ENCODE results near the gene SH3PXD2B. TPM values are rescaled to one million over a fixed set of nuclear protein-coding genes. Genes with fewer than 3 reads are reported as not detected.

Gene SH3PXD2B
- total RNA-seq (2014; rRNA removed; shearing (Covaris generic)), result 19.8 and 20.7 TPM in 2 replicates
- polyA plus RNA-seq (2016; fragmentation: Nextera tagmentation; extraction: Ambion mirVana), result 15.2 and 15.5 TPM in 2 replicates

DNA sequence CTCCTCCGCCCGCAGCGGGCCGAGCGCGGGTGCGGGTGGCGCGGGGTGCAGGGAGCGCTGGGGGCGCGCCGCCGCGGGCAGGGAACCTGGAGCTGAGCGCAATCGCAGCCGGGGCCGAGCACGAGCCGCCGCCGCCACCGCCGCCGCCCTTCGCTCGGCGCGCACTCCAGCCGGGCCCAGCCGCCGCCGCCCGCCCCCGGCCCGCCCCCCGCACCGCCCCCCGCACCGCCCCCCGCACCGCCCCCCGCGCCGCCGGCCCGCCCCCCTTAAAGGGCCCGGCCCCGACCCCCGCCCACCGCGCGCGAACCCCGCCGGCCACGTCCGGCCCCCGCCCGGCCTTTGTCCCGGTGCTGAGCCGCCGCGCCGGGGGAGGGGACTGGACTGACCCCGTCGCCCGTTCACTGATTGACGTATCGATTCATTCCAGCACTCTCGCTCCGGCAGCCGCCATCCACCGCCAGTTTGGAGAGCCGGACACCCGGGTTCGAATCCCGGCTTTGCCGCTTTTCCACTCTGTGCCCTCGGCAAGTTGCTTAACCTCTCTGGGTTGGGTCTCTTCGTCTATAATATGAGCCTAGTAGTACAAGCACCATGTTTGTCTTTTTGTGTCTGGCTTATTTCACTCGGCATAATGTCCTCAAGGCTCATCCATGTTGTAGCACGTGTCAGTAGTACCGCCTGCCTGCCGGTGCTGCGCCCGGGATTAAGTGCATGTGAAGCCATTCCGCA, at the start of gene SH3PXD2B:
Gene SH3PXD2B, minus strand, starts transcription at position 168 of the 729 bp plus-strand sequence. CDS start 173 bp downstream, outside the sequence.
- Histone ChIP-seq H3K27me3 (replicated peaks; ENCODE audit: insufficient read depth) (no peaks in the 10 kb centered on the region), H3K9ac (peak within 1 kb of the TSS; percentile 99)

DNA sequence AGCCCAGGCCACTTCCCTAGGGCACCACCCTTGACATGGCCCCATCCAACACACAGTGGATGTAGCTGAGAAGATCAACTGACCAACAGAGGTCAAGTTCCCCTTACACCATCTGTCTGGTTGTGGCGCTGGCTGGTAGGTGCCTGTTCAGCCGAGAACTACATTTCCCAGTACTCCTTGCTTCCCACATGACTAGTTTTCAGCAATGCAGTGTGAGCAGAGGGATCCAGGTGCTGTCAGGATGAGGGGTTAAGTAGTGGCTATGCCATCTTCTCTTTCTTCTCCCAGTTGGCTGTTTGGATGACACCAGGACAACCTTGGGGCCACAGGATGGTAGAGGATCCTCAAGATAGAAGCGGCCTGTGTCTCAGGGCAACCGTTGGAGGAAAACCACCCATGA, 48.6 kb upstream of the SH3PXD2B start:
- H3K9ac ChIP-seq, result no peak overlapping the region
- no peaks in the 10 kb centered on the region for H3F3A ChIP-seq (ENCODE audit: insufficient read depth)
- no peaks in the 10 kb centered on the region for H3K9me2 ChIP-seq (ENCODE audit: insufficient read depth)
- no peaks in the 10 kb centered on the region for H3K79me2 ChIP-seq (ENCODE audit: insufficient read depth)
- no peak overlapping the region for H2AFZ ChIP-seq
- H3K36me3 ChIP-seq (ENCODE audit: low read depth), result no peaks in the 10 kb centered on the region
- in situ Hi-C loops (cut with MboI), result no loop called here
- H3K4me1 ChIP-seq (ENCODE audit: insufficient read depth), result no peaks in the 10 kb centered on the region
- no peak overlapping the region for H3K27ac ChIP-seq
- no peak overlapping the region for H3K4me2 ChIP-seq (ENCODE audit: unreplicated experiment)
- 83 to 95% methylated on average over 4 of the region's 4 CpGs for WGBS, 2 experiments (ENCODE audit: low coverage in 1 of 2, low lambda C conversion rate in 2 of 2, missing lambda C conversion rate in 2 of 2)
- no peak for TF ChIP-seq EZH2 (IDR thresholded peaks at IDR 0.05; ENCODE audit: insufficient read depth, poor library complexity, severe bottlenecking)
- no peak for TF ChIP-seq EZH2phosphoT487 (IDR thresholded peaks at IDR 0.05; ENCODE audit: insufficient read depth, low read depth)
- no peaks in the 10 kb centered on the region for H3K9me3 ChIP-seq (ENCODE audit: low read depth)
- no peaks in the 10 kb centered on the region for H4K20me1 ChIP-seq (ENCODE audit: insufficient read depth)
- DNase-seq, result no peak
- no peak overlapping the region for H3K4me3 ChIP-seq
- peaks cover 18% of the 10 kb centered on the region for H3K27me3 ChIP-seq (replicated peaks; ENCODE audit: insufficient read depth)

More for the DNA sequence above, at the start of gene SH3PXD2B:
- TF ChIP-seq EZH2 (IDR thresholded peaks at IDR 0.05; ENCODE audit: insufficient read depth, poor library complexity, severe bottlenecking) (no peak), EZH2phosphoT487 (IDR thresholded peaks at IDR 0.05; ENCODE audit: insufficient read depth, low read depth) (no peak)
- Histone ChIP-seq H2AFZ (peak within 1 kb of the TSS; percentile 92), H3F3A (ENCODE audit: insufficient read depth) (peaks cover 35% of the 10 kb centered on the region), H4K20me1 (ENCODE audit: insufficient read depth) (no peaks in the 10 kb centered on the region), H3K4me1 (ENCODE audit: insufficient read depth) (peaks cover 29% of the 10 kb centered on the region), H3K36me3 (ENCODE audit: low read depth) (no peaks in the 10 kb centered on the region), H3K9me2 (ENCODE audit: insufficient read depth) (no peaks in the 10 kb centered on the region), H3K27ac (peak within 1 kb of the TSS; percentile 84), H3K4me3 (peak within 1 kb of the TSS; percentile 99), H3K79me2 (ENCODE audit: insufficient read depth) (peaks cover 35% of the 10 kb centered on the region), H3K9me3 (ENCODE audit: low read depth) (no peaks in the 10 kb centered on the region), H3K4me2 (ENCODE audit: unreplicated experiment) (peak within 1 kb of the TSS; percentile 99)
- WGBS, 2 experiments (ENCODE audit: low coverage in 1 of 2, low lambda C conversion rate in 2 of 2, missing lambda C conversion rate in 2 of 2), result 1% methylated on average over 40 to 42 of the region's 89 CpGs
- in situ Hi-C loops (cut with MboI), result loop anchor here (25.0 kb wide), 1 partner anchor 483 kb away; no protein-coding TSS in a partner anchor
- DNase-seq, result peak; percentile 82

DNA sequence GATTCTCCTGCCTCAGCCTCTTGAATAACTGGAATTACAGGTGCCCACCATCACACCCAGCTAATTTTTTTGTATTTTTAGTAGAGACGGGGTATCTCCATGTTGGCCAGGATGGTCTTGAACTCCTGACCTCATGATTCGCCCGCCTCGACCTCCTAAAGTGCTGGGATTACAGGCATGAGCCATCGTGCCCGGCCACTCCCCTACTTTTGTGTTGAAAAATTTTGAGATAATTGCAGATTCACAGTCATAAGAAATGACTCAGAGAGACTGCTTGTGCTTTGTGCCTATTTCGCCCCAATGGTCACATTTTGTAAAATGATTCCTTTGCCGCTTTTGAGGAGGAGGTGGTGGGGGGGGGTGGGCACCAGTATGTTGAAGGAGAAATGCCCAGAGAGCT, 48.1 kb upstream of the SH3PXD2B start:
- TF ChIP-seq EZH2phosphoT487 (IDR thresholded peaks at IDR 0.05; ENCODE audit: insufficient read depth, low read depth) (no peak), EZH2 (IDR thresholded peaks at IDR 0.05; ENCODE audit: insufficient read depth, poor library complexity, severe bottlenecking) (no peak)
- H4K20me1 ChIP-seq (ENCODE audit: insufficient read depth), result no peaks in the 10 kb centered on the region
- H3K4me1 ChIP-seq (ENCODE audit: insufficient read depth), result no peaks in the 10 kb centered on the region
- H2AFZ ChIP-seq, result no peak overlapping the region
- peaks cover 19% of the 10 kb centered on the region for H3K27me3 ChIP-seq (replicated peaks; ENCODE audit: insufficient read depth)
- H3K9me3 ChIP-seq (ENCODE audit: low read depth), result no peaks in the 10 kb centered on the region
- 84 to 86% methylated on average over 8 of the region's 8 CpGs for WGBS, 2 experiments (ENCODE audit: low coverage in 1 of 2, low lambda C conversion rate in 2 of 2, missing lambda C conversion rate in 2 of 2)
- no peaks in the 10 kb centered on the region for H3K36me3 ChIP-seq (ENCODE audit: low read depth)
- no peak for DNase-seq
- in situ Hi-C loops (cut with MboI), result no loop called here
- no peak overlapping the region for H3K9ac ChIP-seq
- no peaks in the 10 kb centered on the region for H3F3A ChIP-seq (ENCODE audit: insufficient read depth)
- H3K4me3 ChIP-seq, result no peak overlapping the region
- H3K27ac ChIP-seq, result no peak overlapping the region
- H3K4me2 ChIP-seq (ENCODE audit: unreplicated experiment), result no peak overlapping the region
- no peaks in the 10 kb centered on the region for H3K79me2 ChIP-seq (ENCODE audit: insufficient read depth)
- H3K9me2 ChIP-seq (ENCODE audit: insufficient read depth), result no peaks in the 10 kb centered on the region

DNA sequence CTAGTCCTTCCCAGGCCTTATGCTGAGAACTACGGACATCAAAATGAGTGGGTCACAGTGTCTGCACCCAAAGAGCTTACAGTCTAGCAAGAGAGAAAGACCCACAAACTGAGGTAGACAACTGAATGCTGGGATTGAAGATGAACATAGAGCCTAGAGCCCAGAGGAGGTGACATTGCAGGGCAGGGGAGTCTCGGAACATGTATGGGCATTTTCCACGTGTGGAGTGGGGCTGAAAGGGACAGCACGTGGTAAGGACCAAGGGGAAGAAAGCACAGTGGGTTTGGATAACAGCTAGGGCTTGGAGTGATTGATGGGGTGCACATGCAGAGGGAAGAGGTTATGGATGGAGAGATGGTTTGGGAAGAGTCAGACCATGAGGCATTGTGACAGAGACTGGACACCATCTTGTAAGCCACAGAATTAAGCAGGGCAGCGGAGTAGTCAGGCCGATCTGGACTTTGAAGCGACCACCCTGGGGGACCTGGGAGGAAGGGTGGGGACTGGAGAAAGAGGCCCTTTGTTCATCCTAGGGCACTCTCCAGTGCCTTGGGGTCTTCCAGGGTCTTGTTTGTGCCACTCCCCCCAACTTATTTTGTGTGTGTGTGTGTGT, 47.5 kb upstream of the SH3PXD2B start:
- Histone ChIP-seq H3K4me2 (ENCODE audit: unreplicated experiment) (no peak overlapping the region), H3K9me3 (ENCODE audit: low read depth) (no peaks in the 10 kb centered on the region), H3K4me1 (ENCODE audit: insufficient read depth) (no peaks in the 10 kb centered on the region), H3F3A (ENCODE audit: insufficient read depth) (no peaks in the 10 kb centered on the region), H3K79me2 (ENCODE audit: insufficient read depth) (no peaks in the 10 kb centered on the region), H3K36me3 (ENCODE audit: low read depth) (no peaks in the 10 kb centered on the region), H3K27me3 (replicated peaks; ENCODE audit: insufficient read depth) (peaks cover 19% of the 10 kb centered on the region), H2AFZ (no peak overlapping the region), H3K27ac (no peak overlapping the region), H3K4me3 (no peak overlapping the region), H4K20me1 (ENCODE audit: insufficient read depth) (no peaks in the 10 kb centered on the region), H3K9me2 (ENCODE audit: insufficient read depth) (no peaks in the 10 kb centered on the region), H3K9ac (no peak overlapping the region)
- DNase-seq, result no peak
- TF ChIP-seq EZH2phosphoT487 (IDR thresholded peaks at IDR 0.05; ENCODE audit: insufficient read depth, low read depth), result no peak
- no peak for TF ChIP-seq EZH2 (IDR thresholded peaks at IDR 0.05; ENCODE audit: insufficient read depth, poor library complexity, severe bottlenecking)
- in situ Hi-C loops (cut with MboI), result no loop called here
- 80% methylated on average over 7 of the region's 7 CpGs for WGBS, 2 experiments (ENCODE audit: low coverage in 1 of 2, low lambda C conversion rate in 2 of 2, missing lambda C conversion rate in 2 of 2)
